CD4-positive, alpha-beta T cell treated with Interleukin-4 for 1 hour (primary cell): ENCODE results near the gene RIPK3.

Experiments used
- DNase-seq, 2 donors: peaks; one replicate each; pipeline ENCODE4 v3.0.0-alpha.2; 2020 to 2022

Gene RIPK3

GRCh38 chr14:24300326-24300980, 39.3 kb downstream of the RIPK3 start:
- DNase-seq: no peak

- DNase-seq: peak; percentile 89 to 92
Measured at GRCh38 chr14:24299255-24300191, 40.3 kb downstream of the RIPK3 start, which contains the start of the genes DHRS1 and NOP9. TSS of gene DHRS1 (minus strand) at chr14:24299780. CDS start at chr14:24299106, 674 bp downstream. TSS of gene NOP9 (plus strand) at chr14:24299850. CDS start at chr14:24299955, 105 bp downstream.

- no peak for DNase-seq
Measured at GRCh38 chr14:24298892-24299254, 40.9 kb downstream of the RIPK3 start.

GRCh38 chr14:24297190-24297964, 42.4 kb downstream of the RIPK3 start:
- DNase-seq: no peak

GRCh38 chr14:24296341-24297157, 43.2 kb downstream of the RIPK3 start:
- DNase-seq: peak; percentile 81 to 83

- no peak for DNase-seq
Measured at GRCh38 chr14:24293525-24293924, 46.3 kb downstream of the RIPK3 start.

- no peak for DNase-seq
Measured at GRCh38 chr14:24292118-24292807, 47.5 kb downstream of the RIPK3 start.

- DNase-seq: no peak
Measured at GRCh38 chr14:24291446-24292117, 48.2 kb downstream of the RIPK3 start.

- DNase-seq: no peak
Measured at GRCh38 chr14:24290746-24291145, 49.0 kb downstream of the RIPK3 start.

GRCh38 chr14:24289649-24290280, 50.0 kb downstream of the RIPK3 start:
- no peak for DNase-seq

GRCh38 chr14:24286996-24287395, 52.8 kb downstream of the RIPK3 start:
- no peak for DNase-seq
